ENCODE results near the gene PSKH1. TPM values are rescaled to one million over a fixed set of nuclear protein-coding genes. Genes with fewer than 3 reads are reported as not detected.

PSKH1 gene
- total and polyA plus RNA-seq, 4 donors = 11.8 to 32.9 (median 21.2) TPM

- no peak overlapping the region for H3K27ac ChIP-seq (ENCODE audit: low read depth in 1 of 2, low read length in 1 of 2)
- no peaks in the 10 kb centered on the region for H3K9me3 ChIP-seq (ENCODE audit: control insufficient read depth in 4 of 4, insufficient read depth in 3 of 4, low read length in 3 of 4)
- peaks cover 0 to 33% (median 18%) of the 10 kb centered on the region in 4 donors for H3K36me3 ChIP-seq (ENCODE audit: control insufficient read depth in 4 of 4, insufficient read depth in 4 of 4, low read length in 4 of 4)
- no peaks in the 10 kb centered on the region for H3K27me3 ChIP-seq (ENCODE audit: control insufficient read depth in 3 of 3, insufficient read depth in 3 of 3, low read length in 2 of 3)
- DNase-seq = no peak
- TF ChIP-seq, protein P1, sequence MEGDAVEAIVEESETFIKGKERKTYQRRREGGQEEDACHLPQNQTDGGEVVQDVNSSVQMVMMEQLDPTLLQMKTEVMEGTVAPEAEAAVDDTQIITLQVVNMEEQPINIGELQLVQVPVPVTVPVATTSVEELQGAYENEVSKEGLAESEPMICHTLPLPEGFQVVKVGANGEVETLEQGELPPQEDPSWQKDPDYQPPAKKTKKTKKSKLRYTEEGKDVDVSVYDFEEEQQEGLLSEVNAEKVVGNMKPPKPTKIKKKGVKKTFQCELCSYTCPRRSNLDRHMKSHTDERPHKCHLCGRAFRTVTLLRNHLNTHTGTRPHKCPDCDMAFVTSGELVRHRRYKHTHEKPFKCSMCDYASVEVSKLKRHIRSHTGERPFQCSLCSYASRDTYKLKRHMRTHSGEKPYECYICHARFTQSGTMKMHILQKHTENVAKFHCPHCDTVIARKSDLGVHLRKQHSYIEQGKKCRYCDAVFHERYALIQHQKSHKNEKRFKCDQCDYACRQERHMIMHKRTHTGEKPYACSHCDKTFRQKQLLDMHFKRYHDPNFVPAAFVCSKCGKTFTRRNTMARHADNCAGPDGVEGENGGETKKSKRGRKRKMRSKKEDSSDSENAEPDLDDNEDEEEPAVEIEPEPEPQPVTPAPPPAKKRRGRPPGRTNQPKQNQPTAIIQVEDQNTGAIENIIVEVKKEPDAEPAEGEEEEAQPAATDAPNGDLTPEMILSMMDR (IDR thresholded peaks at IDR 0.05; ENCODE audit: control extremely low read depth, extremely low read depth) = no peak
- no peak overlapping the region for H3K9ac ChIP-seq (ENCODE audit: insufficient read depth in 1 of 2, low read length in 2 of 2)
- WGBS, 2 donors = 92 to 93% methylated on average over 11 of the region's 11 CpGs
- no peak for ATAC-seq (ENCODE audit: insufficient read depth, low FRiP score)
- H3K4me1 ChIP-seq (ENCODE audit: control insufficient read depth in 5 of 5, insufficient read depth in 5 of 5, low read length in 5 of 5) = peaks cover 0 to 3% (median 0%) of the 10 kb centered on the region in 5 donors
- no peak overlapping the region for H3K4me3 ChIP-seq
Measured at GRCh38 chr16:67907397-67908180, 14.5 kb downstream of the PSKH1 start.

GRCh38 chr16:67909056-67909742 lies 16.1 kb downstream of the PSKH1 start:
- no peak for ATAC-seq (ENCODE audit: insufficient read depth, low FRiP score)

GRCh38 chr16:67910158-67910557 lies 17.1 kb downstream of the PSKH1 start:
- no peak overlapping the region for H3K4me3 ChIP-seq
- TF ChIP-seq, protein P1 (IDR thresholded peaks at IDR 0.05; ENCODE audit: control extremely low read depth, extremely low read depth) = no peak
- peaks cover 0 to 2% (median 0%) of the 10 kb centered on the region in 5 donors for H3K4me1 ChIP-seq (ENCODE audit: control insufficient read depth in 5 of 5, insufficient read depth in 5 of 5, low read length in 5 of 5)
- H3K36me3 ChIP-seq (ENCODE audit: control insufficient read depth in 4 of 4, insufficient read depth in 4 of 4, low read length in 4 of 4) = peaks cover 0 to 29% (median 19%) of the 10 kb centered on the region in 4 donors
- H3K9me3 ChIP-seq (ENCODE audit: control insufficient read depth in 4 of 4, insufficient read depth in 3 of 4, low read length in 3 of 4) = no peaks in the 10 kb centered on the region
- no peak overlapping the region for H3K9ac ChIP-seq (ENCODE audit: insufficient read depth in 1 of 2, low read length in 2 of 2)
- ATAC-seq (ENCODE audit: insufficient read depth, low FRiP score) (no peak), DNase-seq (no peak)
- WGBS, 2 donors = 57 to 65% methylated on average over 2 of the region's 2 CpGs
- H3K27ac ChIP-seq (ENCODE audit: low read depth in 1 of 2, low read length in 1 of 2) = no peak overlapping the region
- H3K27me3 ChIP-seq (ENCODE audit: control insufficient read depth in 3 of 3, insufficient read depth in 3 of 3, low read length in 2 of 3) = no peaks in the 10 kb centered on the region

More at GRCh38 chr16:67909056-67909742, 16.1 kb downstream of the PSKH1 start:
- Histone ChIP-seq H3K27me3 (ENCODE audit: control insufficient read depth in 3 of 3, insufficient read depth in 3 of 3, low read length in 2 of 3) (no peaks in the 10 kb centered on the region), H3K27ac (ENCODE audit: low read depth in 1 of 2, low read length in 1 of 2) (no peak overlapping the region), H3K36me3 (ENCODE audit: control insufficient read depth in 4 of 4, insufficient read depth in 4 of 4, low read length in 4 of 4) (peaks cover 0 to 29% (median 20%) of the 10 kb centered on the region in 4 donors), H3K9ac (ENCODE audit: insufficient read depth in 1 of 2, low read length in 2 of 2) (no peak overlapping the region), H3K9me3 (ENCODE audit: control insufficient read depth in 4 of 4, insufficient read depth in 3 of 4, low read length in 3 of 4) (no peaks in the 10 kb centered on the region), H3K4me1 (ENCODE audit: control insufficient read depth in 5 of 5, insufficient read depth in 5 of 5, low read length in 5 of 5) (peaks cover 0 to 2% (median 0%) of the 10 kb centered on the region in 5 donors), H3K4me3 (no peak overlapping the region)
- no peak for DNase-seq
- 96 to 97% methylated on average over 36 of the region's 36 CpGs for WGBS, 2 donors
- TF ChIP-seq, protein P1 (IDR thresholded peaks at IDR 0.05; ENCODE audit: control extremely low read depth, extremely low read depth) = no peak

All from lung (tissue), 12 donors.